Nephron (organoid): ENCODE measurements around the gene UNC5B.
A peak's percentile ranks its signal among the peaks of the same experiment; 100 is the strongest.

Source experiments
- H3K27ac Mint-ChIP-seq, 3 experiments: 2 replicates each; pipeline ENCODE4 v1.8.0; 2020; ENCODE audit warnings: mixed read lengths in 3 of 3, mild to moderate bottlenecking in 2 of 3, moderate library complexity in 1 of 3
- H3K27me3 Mint-ChIP-seq: 2 replicates; pipeline ENCODE4 v1.8.0; 2021; ENCODE audit warnings: low read depth, mild to moderate bottlenecking, moderate library complexity, mixed read lengths
- H3K36me3 Mint-ChIP-seq: 2 replicates; pipeline ENCODE4 v1.8.0; 2020; ENCODE audit warnings: low read depth, mixed read lengths
- H3K4me1 Mint-ChIP-seq: 2 replicates; pipeline ENCODE4 v1.8.0; 2020; ENCODE audit warnings: mixed read lengths
- H3K4me3 Mint-ChIP-seq, 3 experiments: 2 replicates each; pipeline ENCODE4 v1.8.0; 2020; ENCODE audit warnings: mild to moderate bottlenecking in 3 of 3, mixed read lengths in 3 of 3, moderate library complexity in 2 of 3
- H3K9me3 Mint-ChIP-seq: 2 replicates; pipeline ENCODE4 v1.8.0; 2020; ENCODE audit warnings: mixed read lengths
- TF ChIP-seq, protein P1 (sequence below), 3 experiments: fragments of 200-600 bp; sonication (generic); IDR thresholded peaks; one replicate each; pipeline ENCODE4 v1.5.0; 2021; ENCODE audit warnings: antibody characterized with exemption in 3 of 3; ENCODE audit not compliant: unreplicated experiment in 3 of 3

Gene UNC5B

DNA sequence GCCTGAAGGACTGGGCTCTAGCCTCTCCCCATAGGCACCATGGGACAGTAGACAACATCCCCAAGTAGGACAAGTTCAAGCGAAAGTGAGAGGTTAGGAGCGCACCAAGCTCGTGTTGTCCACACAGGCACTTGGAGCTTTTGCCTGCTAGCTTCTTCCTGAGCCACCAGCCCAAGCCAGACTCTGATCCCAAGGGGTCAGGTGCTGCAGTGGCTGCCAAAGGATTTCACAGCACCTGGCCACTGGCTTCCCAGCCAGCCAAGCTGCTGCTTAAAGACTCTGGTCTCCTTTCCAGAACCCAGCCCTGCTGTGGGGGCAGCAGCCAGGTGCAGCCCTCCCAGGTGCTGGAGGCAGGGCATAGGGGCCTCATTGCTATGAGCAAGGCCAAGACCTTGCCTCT, 33.0 kb upstream of the UNC5B start:
- TF ChIP-seq, protein P1, sequence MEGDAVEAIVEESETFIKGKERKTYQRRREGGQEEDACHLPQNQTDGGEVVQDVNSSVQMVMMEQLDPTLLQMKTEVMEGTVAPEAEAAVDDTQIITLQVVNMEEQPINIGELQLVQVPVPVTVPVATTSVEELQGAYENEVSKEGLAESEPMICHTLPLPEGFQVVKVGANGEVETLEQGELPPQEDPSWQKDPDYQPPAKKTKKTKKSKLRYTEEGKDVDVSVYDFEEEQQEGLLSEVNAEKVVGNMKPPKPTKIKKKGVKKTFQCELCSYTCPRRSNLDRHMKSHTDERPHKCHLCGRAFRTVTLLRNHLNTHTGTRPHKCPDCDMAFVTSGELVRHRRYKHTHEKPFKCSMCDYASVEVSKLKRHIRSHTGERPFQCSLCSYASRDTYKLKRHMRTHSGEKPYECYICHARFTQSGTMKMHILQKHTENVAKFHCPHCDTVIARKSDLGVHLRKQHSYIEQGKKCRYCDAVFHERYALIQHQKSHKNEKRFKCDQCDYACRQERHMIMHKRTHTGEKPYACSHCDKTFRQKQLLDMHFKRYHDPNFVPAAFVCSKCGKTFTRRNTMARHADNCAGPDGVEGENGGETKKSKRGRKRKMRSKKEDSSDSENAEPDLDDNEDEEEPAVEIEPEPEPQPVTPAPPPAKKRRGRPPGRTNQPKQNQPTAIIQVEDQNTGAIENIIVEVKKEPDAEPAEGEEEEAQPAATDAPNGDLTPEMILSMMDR (IDR thresholded peaks at IDR 0.05; ENCODE audit: unreplicated experiment in 3 of 3) = no peak
- H3K9me3 Mint-ChIP-seq = no peaks in the 10 kb centered on the region
- no peak overlapping the region for H3K4me3 Mint-ChIP-seq

DNA sequence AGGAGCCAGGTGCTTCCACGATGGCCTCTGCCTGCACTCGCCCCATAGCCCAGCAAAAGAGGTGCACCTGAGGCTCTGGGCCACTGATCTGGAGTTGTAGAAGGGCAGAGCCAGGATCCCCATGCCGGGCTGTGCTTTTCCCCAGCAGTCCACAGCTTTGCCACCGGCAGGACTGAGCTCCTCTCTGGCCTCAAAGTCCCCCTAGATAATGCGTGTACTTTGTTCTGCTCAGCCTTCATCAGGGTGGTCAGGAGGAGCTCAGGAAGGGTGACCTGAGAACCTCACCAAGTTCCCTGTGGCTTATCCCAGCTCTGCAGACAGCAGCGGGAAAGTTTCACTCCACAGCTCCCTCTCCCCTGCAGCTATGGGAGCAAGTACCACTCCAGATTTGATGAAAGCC, 27.9 kb upstream of the UNC5B start:
- Mint-ChIP-seq H3K4me3 (no peak overlapping the region), H3K27ac (no peak overlapping the region), H3K4me1 (peaks cover 4% of the 10 kb centered on the region), H3K9me3 (no peaks in the 10 kb centered on the region), H3K27me3 (peaks cover 25% of the 10 kb centered on the region), H3K36me3 (no peaks in the 10 kb centered on the region)
- TF ChIP-seq, protein P1 (IDR thresholded peaks at IDR 0.05; ENCODE audit: unreplicated experiment in 3 of 3) = no peak

More for the DNA sequence above, 33.0 kb upstream of the UNC5B start:
- peaks cover 15% of the 10 kb centered on the region for H3K27me3 Mint-ChIP-seq
- H3K4me1 Mint-ChIP-seq = peaks cover 23% of the 10 kb centered on the region
- no peak overlapping the region for H3K27ac Mint-ChIP-seq
- no peaks in the 10 kb centered on the region for H3K36me3 Mint-ChIP-seq

DNA sequence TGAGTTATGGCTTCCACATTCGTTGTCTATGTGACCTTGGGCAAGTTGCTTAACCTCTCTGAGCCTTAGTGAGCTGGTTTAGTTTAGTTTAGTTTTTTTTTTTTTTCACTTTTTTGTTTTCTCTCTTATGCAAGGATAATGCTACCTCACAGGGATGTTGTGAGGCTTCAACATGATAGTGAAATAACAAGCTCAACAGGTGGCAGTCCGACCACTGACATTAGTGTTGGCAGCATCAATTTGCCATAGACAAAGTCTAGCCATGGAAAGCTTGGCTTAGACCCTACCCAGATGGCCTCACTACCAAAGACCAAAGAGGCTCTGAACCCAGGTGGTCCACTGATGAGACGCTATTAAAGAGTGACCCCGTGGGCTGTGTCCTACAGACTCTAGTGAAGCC, 27.2 kb upstream of the UNC5B start:
- Mint-ChIP-seq H3K27ac (no peak overlapping the region), H3K4me1 (peaks cover 4% of the 10 kb centered on the region), H3K9me3 (no peaks in the 10 kb centered on the region), H3K27me3 (peaks cover 25% of the 10 kb centered on the region), H3K4me3 (no peak overlapping the region), H3K36me3 (no peaks in the 10 kb centered on the region)
- TF ChIP-seq, protein P1 (IDR thresholded peaks at IDR 0.05; ENCODE audit: unreplicated experiment in 3 of 3) = no peak

DNA sequence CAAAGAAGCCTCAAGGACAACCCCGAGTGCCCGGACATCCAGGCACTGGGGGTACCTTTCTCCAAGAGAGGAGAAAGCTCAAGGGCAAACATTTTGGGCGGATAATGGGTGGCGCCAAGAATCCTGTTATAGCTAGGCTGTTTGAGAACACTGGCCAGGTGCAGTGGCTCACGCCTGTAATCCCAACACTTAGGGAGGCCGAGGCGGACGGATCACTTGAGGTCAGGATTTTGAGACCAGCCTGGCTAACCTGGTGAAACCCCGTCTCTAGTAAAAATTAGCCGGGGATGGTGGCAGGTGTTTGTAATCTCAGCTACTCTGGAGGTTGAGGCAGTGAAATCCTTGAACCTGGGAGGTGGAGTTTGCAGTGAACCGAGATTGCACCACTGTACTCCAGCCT, 25.2 kb upstream of the UNC5B start:
- Mint-ChIP-seq H3K4me3 (no peak overlapping the region), H3K4me1 (peaks cover 10% of the 10 kb centered on the region), H3K27me3 (peaks cover 20% of the 10 kb centered on the region), H3K36me3 (no peaks in the 10 kb centered on the region), H3K27ac (no peak overlapping the region), H3K9me3 (no peaks in the 10 kb centered on the region)
- TF ChIP-seq, protein P1 (IDR thresholded peaks at IDR 0.05; ENCODE audit: unreplicated experiment in 3 of 3) = no peak

DNA sequence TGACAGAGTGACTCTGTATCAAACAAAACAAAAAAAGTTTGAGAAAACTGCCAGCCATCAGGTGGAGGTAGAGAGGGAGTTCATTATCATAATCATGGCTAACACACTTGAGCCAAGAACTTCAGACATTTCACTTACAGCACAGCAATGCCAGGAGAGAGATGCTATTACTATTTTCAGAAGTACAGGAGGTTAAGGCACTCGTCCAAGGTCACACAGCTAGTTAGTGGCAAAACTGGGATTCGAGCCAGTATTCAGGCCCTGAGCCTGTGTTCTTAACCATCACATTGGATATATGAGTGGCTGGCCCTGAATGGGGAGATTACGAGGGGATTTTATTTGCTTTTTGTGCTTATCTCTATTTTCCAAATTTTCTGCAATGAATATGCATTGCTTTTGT, 24.8 kb upstream of the UNC5B start:
- Mint-ChIP-seq H3K36me3 (no peaks in the 10 kb centered on the region), H3K27ac (peak overlapping the region in 1 of 3 experiments; percentile 8), H3K27me3 (peaks cover 20% of the 10 kb centered on the region), H3K4me1 (peaks cover 10% of the 10 kb centered on the region), H3K9me3 (no peaks in the 10 kb centered on the region), H3K4me3 (no peak overlapping the region)
- TF ChIP-seq, protein P1 (IDR thresholded peaks at IDR 0.05; ENCODE audit: unreplicated experiment in 3 of 3) = no peak

DNA sequence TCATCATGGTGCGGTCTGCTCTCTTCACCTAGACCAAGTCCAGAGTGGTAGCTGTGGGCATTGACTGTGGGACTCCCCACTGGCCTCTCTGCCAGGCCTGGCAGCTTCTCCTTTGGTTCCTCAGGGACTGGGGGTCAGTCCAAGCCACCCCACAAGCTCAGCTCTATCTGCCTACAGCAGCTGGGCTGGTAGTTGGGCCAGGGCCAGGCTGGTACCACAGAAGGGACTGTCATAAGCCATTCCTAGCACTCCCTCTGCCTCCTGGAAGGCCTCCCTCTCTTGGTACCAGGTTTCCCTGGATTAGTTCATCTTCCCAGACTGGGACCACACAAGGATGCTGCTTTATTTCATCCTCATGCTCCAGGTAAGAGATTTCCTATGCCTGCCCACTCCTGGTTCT, 24.2 kb upstream of the UNC5B start:
- Mint-ChIP-seq H3K27ac (no peak overlapping the region), H3K36me3 (no peaks in the 10 kb centered on the region), H3K4me3 (no peak overlapping the region), H3K4me1 (peaks cover 10% of the 10 kb centered on the region), H3K27me3 (peaks cover 20% of the 10 kb centered on the region), H3K9me3 (no peaks in the 10 kb centered on the region)
- TF ChIP-seq, protein P1 (IDR thresholded peaks at IDR 0.05; ENCODE audit: unreplicated experiment in 3 of 3) = no peak
